ENCODE data around the gene TICAM1. TPM values are rescaled to one million over a fixed set of nuclear protein-coding genes. Genes with fewer than 3 reads are reported as not detected.
"Not testable (repeated sequence)": the region's sequence is repeated elsewhere in the genome, so short reads cannot be mapped to it uniquely, and the experiment has no call there.

The TICAM1 gene
- polyA plus RNA-seq, 4 donors = 5.6 to 8.1 (median 6.6) TPM

DNA sequence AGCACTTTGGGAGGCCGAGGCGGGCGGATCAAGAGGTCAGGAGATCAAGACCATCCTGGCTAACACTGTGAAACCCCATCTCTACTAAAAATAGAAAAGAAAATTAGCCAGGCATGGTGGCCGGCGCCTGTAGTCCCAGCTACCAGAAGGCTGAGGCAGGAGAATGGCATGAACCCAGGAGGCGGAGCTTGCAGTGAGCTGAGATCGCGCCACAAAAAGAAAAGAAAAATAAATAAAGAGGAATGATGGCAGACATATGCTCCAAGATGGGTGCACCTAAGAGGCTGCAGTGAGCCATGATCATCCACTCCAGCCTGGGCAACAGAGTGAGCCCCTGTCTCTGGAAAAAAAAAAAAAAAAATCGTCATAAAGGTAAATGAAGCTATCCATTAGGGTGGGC is 14.5 kb upstream of the TICAM1 start:
- not testable (repeated sequence) for DNase-seq (ENCODE audit: low read depth in 4 of 4, low spot score in 3 of 4)

DNA sequence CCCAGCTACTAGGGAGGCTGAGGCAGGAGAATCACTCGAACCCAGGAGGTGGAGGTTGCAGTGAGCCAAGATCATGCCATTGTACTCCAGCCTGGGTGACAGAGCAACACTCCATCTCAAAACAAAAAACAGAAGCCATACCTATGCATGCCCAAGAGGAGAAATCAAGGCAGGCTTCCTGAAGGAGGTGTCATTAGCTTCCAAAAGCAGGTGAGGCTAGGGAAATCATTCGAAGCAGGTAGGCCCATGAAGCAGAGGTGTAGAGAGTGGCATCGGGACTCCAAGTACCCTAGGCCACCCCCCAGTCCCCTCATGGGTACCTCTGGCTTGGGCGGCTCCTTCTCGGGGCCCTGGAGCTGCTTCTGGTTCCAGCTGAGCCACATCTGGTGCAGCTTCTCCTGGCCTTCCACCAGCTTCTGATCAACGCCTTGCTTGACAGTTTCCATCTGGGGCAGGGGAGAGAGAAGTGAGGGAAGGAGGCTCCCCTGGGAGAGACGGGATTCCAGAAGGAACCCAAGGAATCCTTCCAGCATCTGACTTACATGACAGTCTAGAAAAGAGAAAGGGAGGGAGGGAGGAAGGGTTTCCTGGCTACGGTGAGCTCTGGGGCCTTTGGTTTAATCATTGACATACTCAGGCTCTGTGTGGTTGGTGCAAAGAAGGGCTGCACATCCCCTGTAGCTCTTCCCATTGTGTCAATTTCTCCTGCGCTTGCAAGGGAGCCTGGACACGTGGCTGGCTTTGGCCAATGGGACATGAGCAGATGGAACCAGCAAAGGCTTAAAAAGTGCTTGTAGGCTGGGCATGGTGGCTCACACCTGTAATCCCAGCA is 13.1 kb upstream of the TICAM1 start:
- peak in 2 of 4 donors; percentile 56 to 58 for DNase-seq (ENCODE audit: low read depth in 4 of 4, low spot score in 3 of 4)

DNA sequence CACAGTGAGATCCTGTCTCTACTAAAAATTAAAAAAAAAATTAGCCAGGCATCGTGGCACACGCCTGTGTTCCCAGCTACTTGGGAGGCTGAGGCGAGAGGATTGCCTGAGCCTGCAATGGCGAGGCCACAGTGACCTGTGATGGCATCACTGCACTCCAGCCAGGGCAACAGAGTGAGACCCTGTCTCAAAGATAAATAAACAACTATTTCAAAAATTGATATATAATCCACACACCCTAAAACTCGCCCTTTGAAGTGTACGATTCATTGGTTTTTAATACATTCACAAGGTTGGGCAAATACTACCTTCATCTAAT is 12.1 kb upstream of the TICAM1 start:
- DNase-seq (ENCODE audit: low read depth in 4 of 4, low spot score in 3 of 4) = no peak

DNA sequence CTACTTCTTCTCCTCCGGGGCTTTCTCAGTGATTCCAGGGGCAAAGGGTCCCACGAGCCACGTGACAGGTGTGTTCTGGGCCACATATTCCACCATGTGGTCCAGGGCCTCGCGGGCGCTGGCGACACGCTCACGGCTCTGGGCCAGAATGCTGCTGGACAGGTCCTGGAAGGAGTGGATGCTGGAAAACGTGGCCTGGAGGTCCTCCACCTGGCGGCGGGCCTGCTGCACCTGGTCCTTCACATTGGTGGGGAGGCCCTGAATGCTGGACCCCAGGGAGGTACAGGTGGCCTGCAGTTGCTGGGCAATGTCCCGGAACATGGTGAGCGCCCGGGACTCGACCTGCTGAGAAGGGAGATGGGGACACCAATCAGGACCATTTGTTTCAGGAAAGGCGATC is 7.7 kb upstream of the TICAM1 start:
- no peak for DNase-seq (ENCODE audit: low read depth in 4 of 4, low spot score in 3 of 4)

DNA sequence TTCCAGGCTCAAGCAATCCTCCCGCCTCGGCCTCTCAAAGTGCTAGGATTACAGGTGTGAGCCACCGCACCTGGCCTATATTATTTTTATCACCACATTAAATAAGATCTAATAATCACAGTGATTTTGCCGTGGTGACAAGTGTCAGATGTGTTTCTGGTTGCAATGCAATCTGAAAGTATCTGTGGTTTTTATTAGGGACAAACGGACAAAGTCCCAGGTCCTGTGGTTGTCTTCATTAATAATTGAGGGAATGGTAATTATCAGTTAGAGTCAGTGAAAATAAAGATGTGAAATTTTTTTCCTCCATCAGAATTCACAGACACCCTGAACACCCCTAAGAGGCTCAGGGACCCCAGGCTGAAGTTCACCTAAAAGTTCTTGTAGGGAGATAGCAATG is 1.3 kb upstream of the TICAM1 start:
- no peak for DNase-seq (ENCODE audit: low read depth in 4 of 4, low spot score in 3 of 4)

GRCh38 chr19:4831979-4832340 is 448 bp upstream of the TICAM1 start:
- not testable (repeated sequence) for DNase-seq (ENCODE audit: low read depth in 4 of 4, low spot score in 3 of 4)

- no peak for DNase-seq (ENCODE audit: low read depth in 4 of 4, low spot score in 3 of 4)
Measured at GRCh38 chr19:4830768-4831265, 695 bp downstream of the TICAM1 start.

GRCh38 chr19:4830332-4830731 is 1.2 kb downstream of the TICAM1 start:
- no peak for DNase-seq (ENCODE audit: low read depth in 4 of 4, low spot score in 3 of 4)

- DNase-seq (ENCODE audit: low read depth in 4 of 4, low spot score in 3 of 4) = no peak
Measured at GRCh38 chr19:4829001-4829712, 2.4 kb downstream of the TICAM1 start.

DNA sequence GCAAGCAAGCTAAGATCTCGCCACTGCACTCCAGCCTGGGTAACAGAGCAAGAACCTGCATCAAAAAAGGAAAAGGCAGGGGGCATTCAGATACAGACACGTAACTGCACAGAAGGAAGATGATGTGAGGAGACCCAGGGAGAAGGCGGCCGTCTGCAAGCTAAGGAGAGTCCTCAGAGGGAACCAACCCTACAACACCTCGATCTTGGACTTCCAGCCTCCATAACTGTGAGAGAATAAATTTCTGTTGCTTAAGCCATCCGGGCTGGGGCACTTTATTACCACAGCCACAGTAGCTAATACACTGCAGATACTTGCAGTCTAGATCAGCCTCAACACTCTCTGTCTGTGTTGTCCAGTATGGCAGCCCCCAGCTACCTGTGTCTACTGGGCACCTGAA is 7.9 kb downstream of the TICAM1 start:
- DNase-seq (ENCODE audit: low read depth in 4 of 4, low spot score in 3 of 4) = no peak

DNA sequence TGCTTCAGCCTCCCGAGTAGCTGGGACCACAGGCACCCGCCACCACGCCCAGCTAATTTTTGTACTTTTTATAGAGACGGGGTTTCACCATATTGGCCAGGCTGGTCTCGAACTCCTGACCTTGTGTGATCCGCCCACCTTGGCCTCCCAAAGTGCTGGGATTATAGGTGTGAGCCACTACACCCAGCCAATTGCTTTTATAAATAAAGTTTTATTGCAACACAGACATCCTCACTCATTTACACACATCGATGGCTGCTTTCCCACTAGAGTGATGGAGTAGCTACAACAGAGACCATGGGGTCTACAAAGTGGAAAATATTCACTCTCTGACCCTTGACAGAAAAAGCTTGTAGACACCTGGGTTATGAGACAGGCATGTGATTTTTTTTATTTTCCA is 9.2 kb downstream of the TICAM1 start:
- not testable (repeated sequence) for DNase-seq (ENCODE audit: low read depth in 4 of 4, low spot score in 3 of 4)

DNA sequence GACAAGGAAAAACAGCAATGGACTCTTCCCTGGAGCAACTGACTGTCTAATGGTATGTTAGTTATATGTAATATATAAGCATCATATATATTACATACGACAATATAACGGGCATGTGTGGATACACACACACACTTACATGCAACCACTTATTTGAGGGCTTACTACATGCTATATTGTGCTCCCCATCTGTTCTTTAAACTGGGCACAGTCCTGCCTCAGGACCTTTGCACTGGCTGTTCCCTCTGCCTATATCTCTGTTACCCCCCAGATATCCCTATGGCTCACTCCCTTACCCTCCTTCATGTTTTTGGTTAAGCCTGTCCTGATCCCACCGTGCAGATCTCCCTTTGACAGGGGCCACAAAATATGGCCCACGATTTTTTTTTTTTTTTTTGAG is 10.2 kb downstream of the TICAM1 start:
- DNase-seq (ENCODE audit: low read depth in 4 of 4, low spot score in 3 of 4) = no peak

GRCh38 chr19:4817467-4818277 is 13.8 kb downstream of the TICAM1 start:
- no peak for DNase-seq (ENCODE audit: low read depth in 4 of 4, low spot score in 3 of 4)

GRCh38 chr19:4816950-4817278 is 14.6 kb downstream of the TICAM1 start:
- DNase-seq (ENCODE audit: low read depth in 4 of 4, low spot score in 3 of 4) = no peak

DNA sequence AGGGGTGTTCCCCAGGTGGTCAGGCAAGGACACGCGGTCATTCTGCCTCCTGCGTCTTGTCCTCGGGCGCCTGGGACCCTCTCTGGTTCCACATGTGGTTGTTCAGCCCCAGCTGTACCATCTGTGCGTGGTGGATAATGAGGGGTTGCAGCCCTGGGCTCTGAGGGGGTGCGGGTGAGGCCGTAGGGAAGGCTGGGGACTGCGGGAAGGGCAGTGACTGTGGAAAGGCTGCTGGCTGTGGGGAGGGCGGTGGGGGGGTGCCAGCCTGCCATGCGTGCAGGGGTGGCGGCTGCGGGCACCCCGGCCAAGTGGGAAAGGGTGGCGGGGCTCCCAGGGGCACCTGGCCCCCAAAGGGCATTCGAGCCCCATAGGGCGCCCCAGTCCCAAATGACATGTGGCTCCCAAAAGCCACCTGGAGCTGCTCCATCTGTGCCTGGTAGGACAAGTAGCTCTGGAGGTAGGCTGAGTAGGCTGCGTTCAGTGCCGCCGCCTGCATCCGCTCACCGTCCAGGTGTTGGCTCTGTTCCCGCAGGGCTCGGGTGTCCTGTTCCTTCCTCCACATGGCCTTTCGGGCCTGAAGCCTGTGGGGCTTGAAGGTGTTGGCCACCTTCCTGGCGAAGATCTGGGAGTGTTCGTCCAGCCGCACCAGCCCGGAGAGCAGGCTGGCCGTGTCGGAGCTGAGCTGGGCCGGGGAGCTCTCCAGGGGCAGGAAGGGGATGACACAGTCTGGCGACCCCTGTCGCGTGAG is 15.1 kb downstream of the TICAM1 start:
- no peak for DNase-seq (ENCODE audit: low read depth in 4 of 4, low spot score in 3 of 4)

DNA sequence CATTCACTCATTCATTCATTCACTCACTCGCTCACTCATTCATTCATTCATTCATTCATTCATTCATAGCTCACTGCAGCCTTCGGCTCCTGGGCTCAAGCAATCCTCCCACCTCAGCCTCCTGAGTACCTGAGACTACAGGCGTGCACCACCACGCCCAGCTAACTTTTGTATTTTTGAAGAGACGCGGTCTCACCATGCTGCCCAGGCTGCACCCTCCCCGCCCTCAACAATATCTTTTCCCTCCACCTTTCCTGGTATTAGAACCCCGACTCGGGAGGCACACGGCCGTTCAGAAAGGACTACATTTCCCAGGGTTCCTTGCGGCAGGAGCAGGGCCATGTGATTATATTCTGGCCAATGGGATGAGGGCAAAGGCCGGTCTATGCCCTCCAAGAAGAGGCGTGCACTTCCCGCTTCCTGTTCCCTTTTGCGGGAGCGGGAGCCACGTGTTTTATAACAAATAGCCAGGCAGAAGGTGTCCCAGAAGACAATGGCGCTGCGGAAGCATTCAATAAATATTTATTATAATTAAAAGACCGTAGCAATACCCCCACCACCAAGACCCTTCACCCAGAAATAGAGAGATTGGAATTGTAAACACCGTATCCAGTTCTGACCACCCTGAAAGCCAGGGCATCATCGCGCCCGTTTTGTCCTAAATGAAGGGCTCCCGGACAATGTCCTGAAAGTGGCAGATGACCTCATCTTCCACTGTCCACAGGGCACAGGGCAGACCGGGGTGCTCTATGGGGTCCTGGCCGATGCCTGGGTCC is 15.9 kb downstream of the TICAM1 start:
- DNase-seq (ENCODE audit: low read depth in 4 of 4, low spot score in 3 of 4) = peak; percentile 76 to 88 (median 82)

DNA sequence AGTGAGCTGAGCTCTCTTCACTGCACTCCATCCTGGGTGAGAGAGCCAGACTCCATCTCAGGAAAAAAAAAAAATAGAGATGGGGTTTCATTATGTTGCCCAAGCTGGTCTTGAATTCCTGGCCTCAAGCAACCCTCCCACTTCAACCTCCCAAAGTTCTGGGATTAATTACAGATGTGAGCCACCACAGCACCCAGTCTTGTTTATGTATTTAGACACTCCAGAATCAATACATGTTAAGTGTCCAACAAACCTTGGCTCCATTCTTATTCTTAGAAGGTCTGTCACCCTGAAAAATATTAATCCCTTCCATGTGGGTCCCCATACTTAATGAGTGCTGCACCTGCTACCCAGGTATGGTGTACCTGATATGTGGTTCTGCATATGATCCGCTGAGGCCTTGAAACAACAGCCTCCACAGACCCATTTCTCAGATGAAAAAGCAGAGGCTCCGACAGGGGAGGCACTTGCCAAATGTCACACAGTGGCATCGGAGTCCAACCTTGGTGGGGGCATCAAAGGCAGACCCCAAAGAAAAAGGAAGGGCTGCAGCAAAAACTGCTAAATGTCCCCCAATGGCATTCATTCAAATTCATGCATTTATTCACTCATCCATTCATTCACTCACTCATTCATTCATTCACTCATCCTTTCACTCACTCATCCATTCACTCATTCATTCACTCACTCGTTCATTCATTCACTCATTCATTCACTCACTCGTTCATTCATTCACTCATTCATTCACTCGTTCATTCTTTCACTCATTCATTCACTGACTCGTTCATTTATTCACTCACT is 16.7 kb downstream of the TICAM1 start:
- no peak for DNase-seq (ENCODE audit: low read depth in 4 of 4, low spot score in 3 of 4)

DNA sequence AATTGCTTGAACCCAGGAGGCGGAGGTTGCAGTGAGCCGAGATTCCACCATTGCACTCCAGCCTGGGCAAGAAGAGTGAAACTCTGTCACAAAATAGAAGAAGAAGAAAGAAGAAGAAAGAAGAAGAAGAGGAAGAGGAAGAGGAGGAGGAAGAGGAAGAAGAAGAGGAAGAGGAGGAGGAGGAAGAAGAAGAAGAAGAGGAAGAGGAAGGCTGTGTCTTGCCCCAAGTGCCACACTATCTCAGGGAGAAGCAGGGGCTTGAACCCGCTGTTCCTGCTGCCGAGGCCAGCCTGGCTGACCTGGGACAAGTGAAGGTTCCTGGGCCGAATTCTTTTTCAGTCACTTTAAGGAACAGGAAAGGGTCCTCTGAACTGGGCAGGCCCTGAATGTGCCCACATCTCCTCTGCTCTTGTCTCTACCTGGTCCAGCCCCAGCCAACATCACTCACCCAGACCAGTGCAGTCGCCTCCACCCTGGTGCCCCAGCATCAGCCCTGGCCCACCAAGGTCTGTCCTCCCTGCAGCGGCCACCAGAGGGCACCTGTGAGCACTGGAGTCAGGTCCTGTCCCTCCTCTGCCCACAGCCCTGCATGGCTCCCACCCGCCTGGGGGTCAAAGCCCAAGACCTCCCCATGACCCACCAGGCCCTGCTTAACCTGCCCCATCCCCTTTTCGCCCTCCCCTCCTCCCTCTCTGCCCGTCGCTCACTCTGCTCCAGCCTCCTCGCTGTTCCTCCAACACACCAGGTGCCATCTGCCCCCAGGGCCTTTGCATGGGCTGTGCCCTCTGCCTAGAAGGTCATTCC is 20.0 kb downstream of the TICAM1 start:
- no peak for DNase-seq (ENCODE audit: low read depth in 4 of 4, low spot score in 3 of 4)
